Liver (tissue), 3 donors: ENCODE data around the gene KDM7A.

Experiments
- EGR1 ChIP-seq, 2 donors: IDR thresholded peaks; 2 replicates each; pipeline ENCODE4 v1.6.1; 2016 to 2018; ENCODE audit warnings: antibody characterized with exemption in 2 of 2, low read depth in 2 of 2
- GABPA ChIP-seq, 2 donors: IDR thresholded peaks in 1 of 2; conservative IDR thresholded peaks in 1 of 2; 2 replicates each; pipeline ENCODE4 v1.6.1; 2016; ENCODE audit warnings: antibody characterized with exemption in 2 of 2, mild to moderate bottlenecking in 1 of 2, moderate library complexity in 1 of 2
- RAD21 ChIP-seq, 2 donors: IDR thresholded peaks; 2 replicates each; pipeline ENCODE4 v1.6.1; 2016; ENCODE audit warnings: antibody characterized with exemption in 2 of 2, mild to moderate bottlenecking in 2 of 2
- TAF1 ChIP-seq: conservative IDR thresholded peaks from 2 replicates; pipeline ENCODE4 v1.6.1; 2016; ENCODE audit warnings: antibody characterized with exemption, mild to moderate bottlenecking
- YY1 ChIP-seq: IDR thresholded peaks from 2 replicates; pipeline ENCODE4 v1.6.1; 2016; ENCODE audit warnings: antibody characterized with exemption, mild to moderate bottlenecking
- TF ChIP-seq, protein P1 (sequence below): fragments of 150-350 bp; IDR thresholded peaks from 2 replicates; pipeline ENCODE4 v1.5.1; 2017; ENCODE audit warnings: improper control_type of control experiment, low read depth, low read length; ENCODE audit not compliant: missing input control
- TF ChIP-seq, protein P2 (sequence below): IDR thresholded peaks from 2 replicates; pipeline ENCODE4 v1.6.1; 2016; ENCODE audit warnings: antibody characterized with exemption, mild to moderate bottlenecking
- TF ChIP-seq, protein P3 (sequence below): IDR thresholded peaks from 2 replicates; pipeline ENCODE4 v1.6.1; 2016; ENCODE audit warnings: antibody characterized with exemption
- donor health status: healthy.
- donor health status: healthy.

GRCh38 chr7:140056431-140057142, 120.2 kb downstream of the KDM7A start:
- TF ChIP-seq EGR1 (IDR thresholded peaks at IDR 0.05; ENCODE audit: low read depth in 2 of 2), result no peak
- no peak for TF ChIP-seq TAF1
- TF ChIP-seq, protein P1, sequence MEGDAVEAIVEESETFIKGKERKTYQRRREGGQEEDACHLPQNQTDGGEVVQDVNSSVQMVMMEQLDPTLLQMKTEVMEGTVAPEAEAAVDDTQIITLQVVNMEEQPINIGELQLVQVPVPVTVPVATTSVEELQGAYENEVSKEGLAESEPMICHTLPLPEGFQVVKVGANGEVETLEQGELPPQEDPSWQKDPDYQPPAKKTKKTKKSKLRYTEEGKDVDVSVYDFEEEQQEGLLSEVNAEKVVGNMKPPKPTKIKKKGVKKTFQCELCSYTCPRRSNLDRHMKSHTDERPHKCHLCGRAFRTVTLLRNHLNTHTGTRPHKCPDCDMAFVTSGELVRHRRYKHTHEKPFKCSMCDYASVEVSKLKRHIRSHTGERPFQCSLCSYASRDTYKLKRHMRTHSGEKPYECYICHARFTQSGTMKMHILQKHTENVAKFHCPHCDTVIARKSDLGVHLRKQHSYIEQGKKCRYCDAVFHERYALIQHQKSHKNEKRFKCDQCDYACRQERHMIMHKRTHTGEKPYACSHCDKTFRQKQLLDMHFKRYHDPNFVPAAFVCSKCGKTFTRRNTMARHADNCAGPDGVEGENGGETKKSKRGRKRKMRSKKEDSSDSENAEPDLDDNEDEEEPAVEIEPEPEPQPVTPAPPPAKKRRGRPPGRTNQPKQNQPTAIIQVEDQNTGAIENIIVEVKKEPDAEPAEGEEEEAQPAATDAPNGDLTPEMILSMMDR, result no peak
- TF ChIP-seq, protein P2, sequence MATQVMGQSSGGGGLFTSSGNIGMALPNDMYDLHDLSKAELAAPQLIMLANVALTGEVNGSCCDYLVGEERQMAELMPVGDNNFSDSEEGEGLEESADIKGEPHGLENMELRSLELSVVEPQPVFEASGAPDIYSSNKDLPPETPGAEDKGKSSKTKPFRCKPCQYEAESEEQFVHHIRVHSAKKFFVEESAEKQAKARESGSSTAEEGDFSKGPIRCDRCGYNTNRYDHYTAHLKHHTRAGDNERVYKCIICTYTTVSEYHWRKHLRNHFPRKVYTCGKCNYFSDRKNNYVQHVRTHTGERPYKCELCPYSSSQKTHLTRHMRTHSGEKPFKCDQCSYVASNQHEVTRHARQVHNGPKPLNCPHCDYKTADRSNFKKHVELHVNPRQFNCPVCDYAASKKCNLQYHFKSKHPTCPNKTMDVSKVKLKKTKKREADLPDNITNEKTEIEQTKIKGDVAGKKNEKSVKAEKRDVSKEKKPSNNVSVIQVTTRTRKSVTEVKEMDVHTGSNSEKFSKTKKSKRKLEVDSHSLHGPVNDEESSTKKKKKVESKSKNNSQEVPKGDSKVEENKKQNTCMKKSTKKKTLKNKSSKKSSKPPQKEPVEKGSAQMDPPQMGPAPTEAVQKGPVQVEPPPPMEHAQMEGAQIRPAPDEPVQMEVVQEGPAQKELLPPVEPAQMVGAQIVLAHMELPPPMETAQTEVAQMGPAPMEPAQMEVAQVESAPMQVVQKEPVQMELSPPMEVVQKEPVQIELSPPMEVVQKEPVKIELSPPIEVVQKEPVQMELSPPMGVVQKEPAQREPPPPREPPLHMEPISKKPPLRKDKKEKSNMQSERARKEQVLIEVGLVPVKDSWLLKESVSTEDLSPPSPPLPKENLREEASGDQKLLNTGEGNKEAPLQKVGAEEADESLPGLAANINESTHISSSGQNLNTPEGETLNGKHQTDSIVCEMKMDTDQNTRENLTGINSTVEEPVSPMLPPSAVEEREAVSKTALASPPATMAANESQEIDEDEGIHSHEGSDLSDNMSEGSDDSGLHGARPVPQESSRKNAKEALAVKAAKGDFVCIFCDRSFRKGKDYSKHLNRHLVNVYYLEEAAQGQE, result no peak
- TF ChIP-seq, protein P3, sequence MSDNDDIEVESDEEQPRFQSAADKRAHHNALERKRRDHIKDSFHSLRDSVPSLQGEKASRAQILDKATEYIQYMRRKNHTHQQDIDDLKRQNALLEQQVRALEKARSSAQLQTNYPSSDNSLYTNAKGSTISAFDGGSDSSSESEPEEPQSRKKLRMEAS, result no peak
- no peak for TF ChIP-seq GABPA (IDR thresholded peaks at IDR 0.05 in 1 of 2, conservative IDR thresholded peaks at IDR 0.05 in 1 of 2)
- TF ChIP-seq RAD21 (IDR thresholded peaks at IDR 0.05), result no peak
- no peak for TF ChIP-seq YY1
